ENCODE measurements around the gene GSG1L.

GSG1L gene

GRCh38 chr16:27838536-27839175 is 224.9 kb downstream of the GSG1L start:
- H3K4me3 ChIP-seq (ENCODE audit: low read depth, low read length) = no peak overlapping the region
- TF ChIP-seq CTCF (IDR thresholded peaks at IDR 0.05; ENCODE audit: insufficient read depth, low read depth, low read length, missing control alignments) = no peak
- DNase-seq (ENCODE audit: low read depth) = no peak

- TF ChIP-seq CTCF (IDR thresholded peaks at IDR 0.05; ENCODE audit: insufficient read depth, low read depth, low read length, missing control alignments) = no peak
- no peak overlapping the region for H3K4me3 ChIP-seq (ENCODE audit: low read depth, low read length)
- no peak for DNase-seq (ENCODE audit: low read depth)
These were observed 233.5 kb downstream of the GSG1L start for GRCh38 chr16:27829975-27830374.

- no peak for DNase-seq (ENCODE audit: low read depth)
- TF ChIP-seq CTCF (IDR thresholded peaks at IDR 0.05; ENCODE audit: insufficient read depth, low read depth, low read length, missing control alignments) = no peak
- H3K4me3 ChIP-seq (ENCODE audit: low read depth, low read length) = no peak overlapping the region
These were observed 234.8 kb downstream of the GSG1L start for GRCh38 chr16:27828671-27829070.

GRCh38 chr16:27827765-27828164 is 235.7 kb downstream of the GSG1L start:
- no peak overlapping the region for H3K4me3 ChIP-seq (ENCODE audit: low read depth, low read length)
- no peak for TF ChIP-seq CTCF (IDR thresholded peaks at IDR 0.05; ENCODE audit: insufficient read depth, low read depth, low read length, missing control alignments)

GRCh38 chr16:27826893-27827289 is 236.6 kb downstream of the GSG1L start:
- no peak for TF ChIP-seq CTCF (IDR thresholded peaks at IDR 0.05; ENCODE audit: insufficient read depth, low read depth, low read length, missing control alignments)
- no peak for DNase-seq (ENCODE audit: low read depth)
- no peak overlapping the region for H3K4me3 ChIP-seq (ENCODE audit: low read depth, low read length)

More at GRCh38 chr16:27827765-27828164, 235.7 kb downstream of the GSG1L start:
- no peak for DNase-seq (ENCODE audit: low read depth)

GRCh38 chr16:27826081-27826892 is 237.2 kb downstream of the GSG1L start:
- DNase-seq (ENCODE audit: low read depth) = no peak
- no peak overlapping the region for H3K4me3 ChIP-seq (ENCODE audit: low read depth, low read length)
- no peak for TF ChIP-seq CTCF (IDR thresholded peaks at IDR 0.05; ENCODE audit: insufficient read depth, low read depth, low read length, missing control alignments)

Measured in GM12865 (cell line).